ENCODE measurements around the gene ERBB4.

The ERBB4 gene

GRCh38 chr2:211900518-211900917 lies 638.1 kb downstream of the ERBB4 start:
- DNase-seq (ENCODE audit: low read depth): no peak

- no peak for DNase-seq (ENCODE audit: low read depth)
Measured at GRCh38 chr2:211900000-211900399, 638.6 kb downstream of the ERBB4 start.

- no peak for DNase-seq (ENCODE audit: low read depth)
Measured at GRCh38 chr2:211898702-211899101, 639.9 kb downstream of the ERBB4 start.

GRCh38 chr2:211881449-211881848 lies 657.2 kb downstream of the ERBB4 start:
- no peak for DNase-seq (ENCODE audit: low read depth)

- DNase-seq (ENCODE audit: low read depth): no peak
Measured at GRCh38 chr2:211879323-211879722, 659.3 kb downstream of the ERBB4 start.

DNA sequence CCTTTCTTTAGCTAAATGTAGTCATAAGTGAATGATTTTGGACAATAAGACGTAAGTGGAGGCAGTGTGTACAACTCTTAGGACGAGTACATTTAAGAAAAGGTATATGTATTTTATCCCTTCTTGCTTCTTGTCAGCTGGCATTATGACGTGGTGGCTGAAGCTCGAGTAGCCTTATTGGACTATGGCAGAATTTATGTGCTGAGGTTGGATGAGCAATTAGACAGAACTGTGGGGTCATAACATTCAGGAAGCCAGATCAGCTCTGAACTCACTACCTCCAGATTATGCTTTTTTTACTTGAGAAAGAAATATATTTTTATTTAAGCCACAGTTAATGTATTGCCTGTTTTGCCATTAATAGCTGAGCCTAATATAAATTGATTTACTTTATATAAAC lies 661.5 kb downstream of the ERBB4 start:
- DNase-seq (ENCODE audit: low read depth): no peak

- DNase-seq (ENCODE audit: low read depth): no peak
Measured at GRCh38 chr2:211875488-211875887, 663.1 kb downstream of the ERBB4 start.

DNA sequence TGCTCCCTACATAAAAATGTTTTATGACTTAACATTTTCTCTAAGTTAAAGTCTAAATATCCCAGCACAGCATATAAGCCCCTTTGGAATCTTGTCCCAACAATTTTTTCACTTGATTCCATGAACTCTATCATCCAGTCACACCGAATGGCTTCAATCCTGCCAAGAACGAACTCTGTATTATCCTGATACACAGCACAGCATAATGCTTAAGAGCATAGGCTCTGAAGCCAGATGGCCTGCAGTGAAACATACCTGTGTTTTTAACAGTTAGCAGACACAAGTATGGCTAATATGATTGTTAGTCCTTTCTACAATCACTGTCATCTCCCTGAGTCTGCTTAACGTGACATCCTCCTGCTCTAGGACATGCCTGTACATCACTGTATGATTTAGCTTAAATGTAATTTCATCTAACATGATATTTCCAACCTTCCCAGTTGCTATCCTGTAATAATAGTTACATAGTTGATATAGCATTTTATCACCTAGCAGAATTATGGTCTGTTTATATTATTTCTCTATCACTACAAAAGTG lies 669.5 kb downstream of the ERBB4 start:
- DNase-seq (ENCODE audit: low read depth): no peak

DNA sequence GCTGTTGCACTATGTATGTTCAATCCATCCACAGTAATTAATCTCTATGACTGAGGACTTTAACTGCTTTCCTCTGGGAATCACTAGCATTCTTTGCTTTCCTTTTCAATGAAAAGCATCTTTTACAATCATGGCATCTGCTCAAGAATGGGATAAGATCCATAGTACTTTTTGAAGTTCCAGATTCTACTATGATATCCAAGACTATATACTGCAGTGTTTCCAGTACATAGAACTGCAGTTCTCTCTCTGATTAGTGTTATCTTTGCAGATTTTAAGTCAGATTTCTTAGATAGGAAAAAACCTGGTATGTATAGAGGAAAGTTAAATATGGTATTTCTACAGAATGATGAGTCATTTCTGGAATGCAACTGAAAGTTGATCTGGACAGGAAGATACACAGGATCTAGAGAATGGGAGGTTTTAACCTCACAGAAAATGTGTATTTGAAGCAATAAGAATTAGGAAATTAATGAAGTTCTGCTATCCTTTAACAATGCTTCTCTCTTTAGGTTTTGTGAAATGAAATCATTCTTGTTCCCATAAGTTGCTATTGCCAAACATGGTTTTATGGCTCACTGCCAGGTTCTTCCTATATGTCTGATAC lies 670.7 kb downstream of the ERBB4 start:
- DNase-seq (ENCODE audit: low read depth): no peak

DNA sequence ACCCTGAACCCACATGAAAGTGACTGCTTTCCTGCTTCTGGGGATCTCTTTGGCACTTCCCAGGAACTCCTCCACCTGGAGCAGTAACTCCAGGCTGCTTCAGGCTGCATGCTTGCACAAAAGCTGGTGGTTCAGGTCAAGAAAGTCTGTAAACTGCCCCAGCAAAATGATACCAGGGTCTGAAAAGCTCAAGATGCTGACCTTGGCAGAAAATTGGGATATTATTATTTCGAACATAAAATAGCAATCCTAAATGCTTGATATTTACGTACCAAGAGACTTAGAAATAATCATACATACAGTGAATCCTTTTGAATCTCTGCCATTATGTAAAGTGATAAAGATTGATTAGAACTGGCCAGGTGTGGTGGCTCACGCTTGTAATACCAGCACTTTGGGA lies 674.3 kb downstream of the ERBB4 start:
- DNase-seq (ENCODE audit: low read depth): no peak

- no peak for DNase-seq (ENCODE audit: low read depth)
Measured at GRCh38 chr2:211860224-211860623, 678.4 kb downstream of the ERBB4 start.

GRCh38 chr2:211854832-211855231 lies 683.8 kb downstream of the ERBB4 start:
- no peak for DNase-seq (ENCODE audit: low read depth)

DNA sequence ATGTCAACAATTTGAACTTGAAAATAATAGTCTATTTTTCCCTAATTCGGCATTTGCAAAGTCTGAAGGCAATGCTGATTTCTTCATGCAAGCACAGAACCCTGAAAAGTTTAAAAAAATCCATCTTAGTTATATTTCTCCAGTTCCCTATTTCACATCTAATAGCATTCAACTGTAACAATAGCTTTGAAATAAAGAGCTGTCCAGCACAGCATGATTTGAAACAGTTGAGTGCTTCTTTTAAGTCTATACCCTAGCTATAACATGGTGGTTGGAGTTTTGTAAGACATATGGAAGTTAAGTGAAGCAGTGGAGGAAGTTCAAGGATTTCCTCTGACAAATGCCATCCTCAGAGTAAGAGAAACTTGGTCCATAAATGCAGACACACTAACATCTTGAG lies 691.9 kb downstream of the ERBB4 start:
- no peak for DNase-seq (ENCODE audit: low read depth)

- DNase-seq (ENCODE audit: low read depth): no peak
Measured at GRCh38 chr2:211846036-211846400, 692.6 kb downstream of the ERBB4 start.

- DNase-seq (ENCODE audit: low read depth): no peak
Measured at GRCh38 chr2:211845338-211846035, 693.1 kb downstream of the ERBB4 start.

- DNase-seq (ENCODE audit: low read depth): no peak
Measured at GRCh38 chr2:211837706-211838105, 700.9 kb downstream of the ERBB4 start.

DNA sequence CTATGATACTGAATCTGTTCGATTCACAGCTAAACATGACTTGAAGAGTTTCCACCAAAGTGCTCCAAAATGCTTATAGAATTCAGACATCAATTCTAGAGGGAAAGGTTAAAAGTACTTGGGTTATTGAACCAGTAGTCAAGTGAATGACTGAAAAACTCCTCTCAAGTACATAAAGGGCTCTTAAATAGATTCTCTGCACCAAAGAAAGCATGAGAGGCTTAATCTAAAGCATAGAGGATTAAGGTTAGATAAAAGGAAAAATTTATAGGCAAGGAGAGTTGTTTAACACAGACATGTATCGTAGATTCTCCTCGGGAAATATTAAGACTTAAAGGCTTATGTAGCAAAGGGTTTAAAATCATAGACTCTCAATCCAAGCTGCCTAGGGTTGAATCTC lies 701.4 kb downstream of the ERBB4 start:
- no peak for DNase-seq (ENCODE audit: low read depth)

DNA sequence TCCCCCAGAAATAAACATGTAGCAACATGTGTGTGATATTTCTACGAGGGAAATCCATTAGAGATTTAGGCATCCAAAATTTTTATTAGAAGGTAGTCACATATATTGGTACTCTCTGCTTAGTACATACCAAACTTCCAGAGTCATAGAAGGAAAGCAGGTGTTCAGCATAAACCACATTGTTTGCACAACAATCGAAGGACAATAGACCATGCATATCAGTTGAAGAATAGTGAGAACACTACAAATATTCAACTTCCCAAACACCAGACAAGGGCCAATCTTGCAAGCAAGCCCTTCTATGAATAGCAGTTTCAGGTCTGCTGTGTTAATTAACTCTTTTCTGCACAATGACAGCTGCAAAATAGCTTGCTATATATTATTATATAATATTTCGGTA lies 702.2 kb downstream of the ERBB4 start:
- DNase-seq (ENCODE audit: low read depth): no peak

DNA sequence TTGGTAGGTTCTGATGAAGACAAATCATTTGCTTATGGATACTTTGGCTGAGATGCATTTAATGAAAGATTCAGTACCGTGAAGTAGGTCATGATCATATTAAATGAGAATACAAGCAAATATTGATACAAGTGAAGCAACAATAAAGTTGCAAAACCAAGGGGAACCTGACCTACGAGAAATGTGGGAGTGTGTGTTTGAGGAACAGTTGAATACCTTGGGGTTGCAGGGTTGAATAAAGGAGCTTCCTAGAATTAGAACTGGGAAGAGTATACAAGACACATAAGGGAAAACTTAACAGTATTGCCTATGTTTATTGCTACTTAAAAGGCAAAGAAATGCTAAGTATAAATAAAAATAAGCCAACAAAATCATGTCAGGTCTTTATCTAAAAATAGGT lies 702.9 kb downstream of the ERBB4 start:
- DNase-seq (ENCODE audit: low read depth): no peak

GRCh38 chr2:211833582-211834279 lies 704.9 kb downstream of the ERBB4 start:
- no peak for DNase-seq (ENCODE audit: low read depth)

- DNase-seq (ENCODE audit: low read depth): no peak
Measured at GRCh38 chr2:211829725-211830124, 708.9 kb downstream of the ERBB4 start.

GRCh38 chr2:211823886-211824479 lies 714.6 kb downstream of the ERBB4 start:
- no peak for DNase-seq (ENCODE audit: low read depth)
